OCI-LY3 (cell line): ENCODE measurements around the gene NXPH4.

Source experiments
- EZH2phosphoT487 ChIP-seq: fragments of 200-600 bp; shearing (Covaris generic); IDR thresholded peaks from 2 replicates; pipeline ENCODE4 v1.6.1; 2018; ENCODE audit warnings: antibody characterized with exemption, mixed run types, low read depth
- TF ChIP-seq, protein P1 (sequence below): fragments of 200-600, 300-600 bp; sonication (generic); IDR thresholded peaks from 2 replicates; pipeline ENCODE4 v1.5.1; 2014; ENCODE audit warnings: antibody characterized with exemption, low read length, low read depth

DNA sequence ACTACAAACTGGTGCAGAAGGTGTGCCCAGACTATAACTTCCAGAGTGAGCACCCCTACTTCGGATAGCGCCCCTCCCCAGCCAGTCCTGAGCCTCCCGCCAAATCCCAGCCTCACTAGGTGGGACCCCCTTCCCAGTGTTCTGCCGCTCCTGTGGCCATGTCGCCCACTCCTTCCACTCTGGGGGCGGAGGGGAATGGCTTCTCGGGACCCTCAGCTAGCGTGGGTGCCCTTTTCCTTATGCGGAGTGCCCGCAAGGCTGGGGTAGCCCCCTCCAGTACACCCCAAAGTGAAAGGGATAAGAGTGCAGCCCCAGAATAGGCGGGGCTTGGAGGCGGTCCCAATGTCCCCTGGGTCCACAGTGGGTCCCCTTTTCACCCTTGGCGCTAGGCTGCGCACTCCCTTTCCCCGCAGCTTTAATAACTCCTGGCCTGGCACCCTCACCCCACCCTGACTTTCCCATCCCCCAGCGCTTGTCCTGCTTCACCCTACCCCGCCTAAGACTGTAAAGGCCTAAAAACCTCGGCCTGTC, 9.2 kb downstream of the NXPH4 start:
- TF ChIP-seq, protein P1, sequence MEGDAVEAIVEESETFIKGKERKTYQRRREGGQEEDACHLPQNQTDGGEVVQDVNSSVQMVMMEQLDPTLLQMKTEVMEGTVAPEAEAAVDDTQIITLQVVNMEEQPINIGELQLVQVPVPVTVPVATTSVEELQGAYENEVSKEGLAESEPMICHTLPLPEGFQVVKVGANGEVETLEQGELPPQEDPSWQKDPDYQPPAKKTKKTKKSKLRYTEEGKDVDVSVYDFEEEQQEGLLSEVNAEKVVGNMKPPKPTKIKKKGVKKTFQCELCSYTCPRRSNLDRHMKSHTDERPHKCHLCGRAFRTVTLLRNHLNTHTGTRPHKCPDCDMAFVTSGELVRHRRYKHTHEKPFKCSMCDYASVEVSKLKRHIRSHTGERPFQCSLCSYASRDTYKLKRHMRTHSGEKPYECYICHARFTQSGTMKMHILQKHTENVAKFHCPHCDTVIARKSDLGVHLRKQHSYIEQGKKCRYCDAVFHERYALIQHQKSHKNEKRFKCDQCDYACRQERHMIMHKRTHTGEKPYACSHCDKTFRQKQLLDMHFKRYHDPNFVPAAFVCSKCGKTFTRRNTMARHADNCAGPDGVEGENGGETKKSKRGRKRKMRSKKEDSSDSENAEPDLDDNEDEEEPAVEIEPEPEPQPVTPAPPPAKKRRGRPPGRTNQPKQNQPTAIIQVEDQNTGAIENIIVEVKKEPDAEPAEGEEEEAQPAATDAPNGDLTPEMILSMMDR, result no peak
- no peak for TF ChIP-seq EZH2phosphoT487
